WTC11 (cell line): ENCODE measurements around the gene UIMC1. TPM values are rescaled to one million over a fixed set of nuclear protein-coding genes. Genes with fewer than 3 reads are reported as not detected.

Experiments used
- ATAC-seq: fragments of 200-7000 bp; cut with Tn5 transposase; 2 replicates; pipeline ENCODE4 v1.10.0; 2021; ENCODE audit warnings: mild to moderate bottlenecking, moderate library complexity
- CTCF ChIA-PET: fragments of 300-600 bp; sonication (Branson Sonifier 250); formaldehyde crosslinking; loops from one replicate; lab custom pipeline; 2021; ENCODE audit warnings: antibody characterized with exemption; lab: Charles Lee
- POLR2A ChIA-PET: fragments of 350-600 bp; sonication (Branson Sonifier 250); formaldehyde crosslinking; loops from one replicate; lab custom pipeline; 2021; ENCODE audit warnings: antibody characterized with exemption; lab: Charles Lee
- DNase-seq: peaks from one replicate; pipeline ENCODE4 v3.0.0; 2021; ENCODE audit warnings: low spot score
- H3K27ac Mint-ChIP-seq: 2 replicates; pipeline ENCODE4 v1.8.0; 2021; ENCODE audit warnings: mixed read lengths
- H3K27me3 Mint-ChIP-seq: 2 replicates; pipeline ENCODE4 v1.8.0; 2021; ENCODE audit warnings: low read depth, mild to moderate bottlenecking, moderate library complexity, mixed read lengths
- H3K36me3 Mint-ChIP-seq: 2 replicates; pipeline ENCODE4 v1.8.0; 2021; ENCODE audit warnings: mixed read lengths
- H3K4me1 Mint-ChIP-seq: 2 replicates; pipeline ENCODE4 v1.8.0; 2022; ENCODE audit warnings: mixed read lengths
- H3K4me3 Mint-ChIP-seq: 2 replicates; pipeline ENCODE4 v1.8.0; 2021; ENCODE audit warnings: mild to moderate bottlenecking, moderate library complexity, mixed read lengths
- H3K9me3 Mint-ChIP-seq: 2 replicates; pipeline ENCODE4 v1.8.0; 2021; ENCODE audit warnings: mixed read lengths
- CDX4 ChIP-seq: fragments of 250-450 bp; sonication (Bioruptor Pico); IDR thresholded peaks from 2 replicates; pipeline ENCODE4 v1.9.0; 2021; ENCODE audit warnings: moderate library complexity, mild to moderate bottlenecking, inconsistent platforms, borderline replicate concordance
- ERG ChIP-seq: fragments of 250-450 bp; sonication (Bioruptor Pico); IDR thresholded peaks from 2 replicates; pipeline ENCODE4 v1.8.0; 2021; ENCODE audit warnings: mild to moderate bottlenecking
- HMGA2 ChIP-seq: fragments of 250-450 bp; sonication (Bioruptor Pico); IDR thresholded peaks from 2 replicates; pipeline ENCODE4 v1.4.0; 2021; ENCODE audit warnings: mild to moderate bottlenecking, moderate library complexity
- MXD4 ChIP-seq: fragments of 250-450 bp; sonication (Bioruptor Pico); IDR thresholded peaks from 2 replicates; pipeline ENCODE4 v1.8.0; 2021; ENCODE audit warnings: mild to moderate bottlenecking, moderate library complexity, borderline replicate concordance
- NFE2L1 ChIP-seq: sonication (generic); formaldehyde crosslinking; IDR thresholded peaks from 2 replicates; pipeline ENCODE4 v1.8.1; 2023; ENCODE audit warnings: missing genetic modification reagents
- PRRX2 ChIP-seq: fragments of 250-450 bp; sonication (Bioruptor Pico); IDR thresholded peaks from 2 replicates; pipeline ENCODE4 v1.8.0; 2021; ENCODE audit warnings: mild to moderate bottlenecking
- RORB ChIP-seq: fragments of 250-450 bp; sonication (Bioruptor Pico); IDR thresholded peaks from 2 replicates; pipeline ENCODE4 v1.9.0; 2021; ENCODE audit warnings: mild to moderate bottlenecking
- STAT6 ChIP-seq: sonication (generic); formaldehyde crosslinking; conservative IDR thresholded peaks from 2 replicates; pipeline ENCODE4 v1.8.1; 2023; ENCODE audit warnings: mild to moderate bottlenecking, low read depth, missing genetic modification reagents, moderate library complexity
- TEAD1 ChIP-seq: sonication (generic); formaldehyde crosslinking; IDR thresholded peaks from 2 replicates; pipeline ENCODE4 v1.8.0; 2022; ENCODE audit warnings: mild to moderate bottlenecking, missing genetic modification reagents
- TEAD4 ChIP-seq: sonication (generic); formaldehyde crosslinking; IDR thresholded peaks from 2 replicates; pipeline ENCODE4 v1.8.0; 2022; ENCODE audit warnings: mild to moderate bottlenecking, missing genetic modification reagents
- ZBTB21 ChIP-seq: sonication (generic); formaldehyde crosslinking; IDR thresholded peaks from 2 replicates; pipeline ENCODE4 v1.8.1; 2023; ENCODE audit warnings: mild to moderate bottlenecking, missing genetic modification reagents, borderline replicate concordance
- ZNF423 ChIP-seq: fragments of 250-450 bp; sonication (Bioruptor Pico); IDR thresholded peaks from 2 replicates; pipeline ENCODE4 v2.1.2; 2022; ENCODE audit warnings: mild to moderate bottlenecking, moderate library complexity
- ZSCAN18 ChIP-seq: fragments of 250-450 bp; sonication (Bioruptor Pico); IDR thresholded peaks from 2 replicates; pipeline ENCODE4 v2.1.2; 2022; ENCODE audit warnings: mild to moderate bottlenecking, moderate library complexity
- total RNA-seq: library from RNA; stranded (reverse); gene quantifications from 3 replicates; pipeline ENCODE4 v1.2.3, GENCODE V29; 2021
- TF ChIP-seq, protein P1 (sequence below): sonication (generic); formaldehyde crosslinking; conservative IDR thresholded peaks from 2 replicates; pipeline ENCODE4 v1.8.1; 2022; ENCODE audit warnings: mild to moderate bottlenecking, missing genetic modification reagents
- TF ChIP-seq, protein P2 (sequence below): sonication (generic); formaldehyde crosslinking; IDR thresholded peaks from 2 replicates; pipeline ENCODE4 v1.8.1; 2023; ENCODE audit warnings: mild to moderate bottlenecking, missing genetic modification reagents
- TF ChIP-seq, protein P3 (sequence below): sonication (generic); formaldehyde crosslinking; IDR thresholded peaks from 2 replicates; pipeline ENCODE4 v1.8.1; 2022; ENCODE audit warnings: missing genetic modification reagents, borderline replicate concordance
- TF ChIP-seq, protein P4 (sequence below): fragments of 250-450 bp; sonication (Bioruptor Pico); IDR thresholded peaks from 2 replicates; pipeline ENCODE4 v1.9.0; 2021; ENCODE audit warnings: mild to moderate bottlenecking
- TF ChIP-seq, protein P5 (sequence below): sonication (generic); formaldehyde crosslinking; IDR thresholded peaks from 2 replicates; pipeline ENCODE4 v1.8.0; 2023; ENCODE audit warnings: missing genetic modification reagents, mild to moderate bottlenecking, borderline replicate concordance

The UIMC1 gene
- total RNA-seq, 1 experiment from 2014 or later: 48.0 TPM

- ChIA-PET POLR2A (no interaction called here), CTCF (interaction anchor here (1.2 kb wide), 1 partner anchor 293 kb away, joined by 6 read pairs; no protein-coding TSS in a partner anchor)
- no peak for ATAC-seq
- Mint-ChIP-seq H3K4me3 (no peak overlapping the region), H3K36me3 (peaks cover 51% of the 10 kb centered on the region), H3K9me3 (no peaks in the 10 kb centered on the region), H3K4me1 (peaks cover 2% of the 10 kb centered on the region; the same call in 1 of the 2 replicates)
- DNase-seq: no peak
- TF ChIP-seq TEAD1 (CRISPR knock-in tag) (no peak), HMGA2 (CRISPR knock-in tag) (no peak), CDX4 (CRISPR knock-in tag) (no peak), PRRX2 (no peak), NFE2L1 (no peak), RORB (CRISPR knock-in tag) (no peak), ZNF423 (CRISPR knock-in tag) (no peak), ERG (CRISPR knock-in tag) (no peak), ZBTB21 (CRISPR knock-in tag) (no peak), MXD4 (no peak), TEAD4 (CRISPR knock-in tag) (no peak), ZSCAN18 (no peak), STAT6 (CRISPR knock-in tag) (no peak)
- TF ChIP-seq, protein P1, sequence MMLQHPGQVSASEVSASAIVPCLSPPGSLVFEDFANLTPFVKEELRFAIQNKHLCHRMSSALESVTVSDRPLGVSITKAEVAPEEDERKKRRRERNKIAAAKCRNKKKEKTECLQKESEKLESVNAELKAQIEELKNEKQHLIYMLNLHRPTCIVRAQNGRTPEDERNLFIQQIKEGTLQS (CRISPR knock-in tag): no peak
- TF ChIP-seq, protein P2, sequence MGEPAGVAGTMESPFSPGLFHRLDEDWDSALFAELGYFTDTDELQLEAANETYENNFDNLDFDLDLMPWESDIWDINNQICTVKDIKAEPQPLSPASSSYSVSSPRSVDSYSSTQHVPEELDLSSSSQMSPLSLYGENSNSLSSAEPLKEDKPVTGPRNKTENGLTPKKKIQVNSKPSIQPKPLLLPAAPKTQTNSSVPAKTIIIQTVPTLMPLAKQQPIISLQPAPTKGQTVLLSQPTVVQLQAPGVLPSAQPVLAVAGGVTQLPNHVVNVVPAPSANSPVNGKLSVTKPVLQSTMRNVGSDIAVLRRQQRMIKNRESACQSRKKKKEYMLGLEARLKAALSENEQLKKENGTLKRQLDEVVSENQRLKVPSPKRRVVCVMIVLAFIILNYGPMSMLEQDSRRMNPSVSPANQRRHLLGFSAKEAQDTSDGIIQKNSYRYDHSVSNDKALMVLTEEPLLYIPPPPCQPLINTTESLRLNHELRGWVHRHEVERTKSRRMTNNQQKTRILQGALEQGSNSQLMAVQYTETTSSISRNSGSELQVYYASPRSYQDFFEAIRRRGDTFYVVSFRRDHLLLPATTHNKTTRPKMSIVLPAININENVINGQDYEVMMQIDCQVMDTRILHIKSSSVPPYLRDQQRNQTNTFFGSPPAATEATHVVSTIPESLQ (CRISPR knock-in tag): no peak
- TF ChIP-seq, protein P3, sequence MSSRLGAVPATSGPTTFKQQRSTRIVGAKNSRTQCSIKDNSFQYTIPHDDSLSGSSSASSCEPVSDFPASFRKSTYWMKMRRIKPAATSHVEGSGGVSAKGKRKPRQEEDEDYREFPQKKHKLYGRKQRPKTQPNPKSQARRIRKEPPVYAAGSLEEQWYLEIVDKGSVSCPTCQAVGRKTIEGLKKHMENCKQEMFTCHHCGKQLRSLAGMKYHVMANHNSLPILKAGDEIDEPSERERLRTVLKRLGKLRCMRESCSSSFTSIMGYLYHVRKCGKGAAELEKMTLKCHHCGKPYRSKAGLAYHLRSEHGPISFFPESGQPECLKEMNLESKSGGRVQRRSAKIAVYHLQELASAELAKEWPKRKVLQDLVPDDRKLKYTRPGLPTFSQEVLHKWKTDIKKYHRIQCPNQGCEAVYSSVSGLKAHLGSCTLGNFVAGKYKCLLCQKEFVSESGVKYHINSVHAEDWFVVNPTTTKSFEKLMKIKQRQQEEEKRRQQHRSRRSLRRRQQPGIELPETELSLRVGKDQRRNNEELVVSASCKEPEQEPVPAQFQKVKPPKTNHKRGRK: no peak
- TF ChIP-seq, protein P4, sequence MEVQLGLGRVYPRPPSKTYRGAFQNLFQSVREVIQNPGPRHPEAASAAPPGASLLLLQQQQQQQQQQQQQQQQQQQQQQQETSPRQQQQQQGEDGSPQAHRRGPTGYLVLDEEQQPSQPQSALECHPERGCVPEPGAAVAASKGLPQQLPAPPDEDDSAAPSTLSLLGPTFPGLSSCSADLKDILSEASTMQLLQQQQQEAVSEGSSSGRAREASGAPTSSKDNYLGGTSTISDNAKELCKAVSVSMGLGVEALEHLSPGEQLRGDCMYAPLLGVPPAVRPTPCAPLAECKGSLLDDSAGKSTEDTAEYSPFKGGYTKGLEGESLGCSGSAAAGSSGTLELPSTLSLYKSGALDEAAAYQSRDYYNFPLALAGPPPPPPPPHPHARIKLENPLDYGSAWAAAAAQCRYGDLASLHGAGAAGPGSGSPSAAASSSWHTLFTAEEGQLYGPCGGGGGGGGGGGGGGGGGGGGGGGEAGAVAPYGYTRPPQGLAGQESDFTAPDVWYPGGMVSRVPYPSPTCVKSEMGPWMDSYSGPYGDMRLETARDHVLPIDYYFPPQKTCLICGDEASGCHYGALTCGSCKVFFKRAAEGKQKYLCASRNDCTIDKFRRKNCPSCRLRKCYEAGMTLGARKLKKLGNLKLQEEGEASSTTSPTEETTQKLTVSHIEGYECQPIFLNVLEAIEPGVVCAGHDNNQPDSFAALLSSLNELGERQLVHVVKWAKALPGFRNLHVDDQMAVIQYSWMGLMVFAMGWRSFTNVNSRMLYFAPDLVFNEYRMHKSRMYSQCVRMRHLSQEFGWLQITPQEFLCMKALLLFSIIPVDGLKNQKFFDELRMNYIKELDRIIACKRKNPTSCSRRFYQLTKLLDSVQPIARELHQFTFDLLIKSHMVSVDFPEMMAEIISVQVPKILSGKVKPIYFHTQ: no peak
- TF ChIP-seq, protein P5, sequence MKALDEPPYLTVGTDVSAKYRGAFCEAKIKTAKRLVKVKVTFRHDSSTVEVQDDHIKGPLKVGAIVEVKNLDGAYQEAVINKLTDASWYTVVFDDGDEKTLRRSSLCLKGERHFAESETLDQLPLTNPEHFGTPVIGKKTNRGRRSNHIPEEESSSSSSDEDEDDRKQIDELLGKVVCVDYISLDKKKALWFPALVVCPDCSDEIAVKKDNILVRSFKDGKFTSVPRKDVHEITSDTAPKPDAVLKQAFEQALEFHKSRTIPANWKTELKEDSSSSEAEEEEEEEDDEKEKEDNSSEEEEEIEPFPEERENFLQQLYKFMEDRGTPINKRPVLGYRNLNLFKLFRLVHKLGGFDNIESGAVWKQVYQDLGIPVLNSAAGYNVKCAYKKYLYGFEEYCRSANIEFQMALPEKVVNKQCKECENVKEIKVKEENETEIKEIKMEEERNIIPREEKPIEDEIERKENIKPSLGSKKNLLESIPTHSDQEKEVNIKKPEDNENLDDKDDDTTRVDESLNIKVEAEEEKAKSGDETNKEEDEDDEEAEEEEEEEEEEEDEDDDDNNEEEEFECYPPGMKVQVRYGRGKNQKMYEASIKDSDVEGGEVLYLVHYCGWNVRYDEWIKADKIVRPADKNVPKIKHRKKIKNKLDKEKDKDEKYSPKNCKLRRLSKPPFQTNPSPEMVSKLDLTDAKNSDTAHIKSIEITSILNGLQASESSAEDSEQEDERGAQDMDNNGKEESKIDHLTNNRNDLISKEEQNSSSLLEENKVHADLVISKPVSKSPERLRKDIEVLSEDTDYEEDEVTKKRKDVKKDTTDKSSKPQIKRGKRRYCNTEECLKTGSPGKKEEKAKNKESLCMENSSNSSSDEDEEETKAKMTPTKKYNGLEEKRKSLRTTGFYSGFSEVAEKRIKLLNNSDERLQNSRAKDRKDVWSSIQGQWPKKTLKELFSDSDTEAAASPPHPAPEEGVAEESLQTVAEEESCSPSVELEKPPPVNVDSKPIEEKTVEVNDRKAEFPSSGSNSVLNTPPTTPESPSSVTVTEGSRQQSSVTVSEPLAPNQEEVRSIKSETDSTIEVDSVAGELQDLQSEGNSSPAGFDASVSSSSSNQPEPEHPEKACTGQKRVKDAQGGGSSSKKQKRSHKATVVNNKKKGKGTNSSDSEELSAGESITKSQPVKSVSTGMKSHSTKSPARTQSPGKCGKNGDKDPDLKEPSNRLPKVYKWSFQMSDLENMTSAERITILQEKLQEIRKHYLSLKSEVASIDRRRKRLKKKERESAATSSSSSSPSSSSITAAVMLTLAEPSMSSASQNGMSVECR (CRISPR knock-in tag): no peak
- TF ChIP-seq, all 79 proteins: peak for 0
- H3K27me3 Mint-ChIP-seq: no peaks in the 10 kb centered on the region
- no peak overlapping the region for H3K27ac Mint-ChIP-seq
Measured at GRCh38 chr5:176954050-176954449, 52.5 kb downstream of the UIMC1 start.
